ENCODE measurements around the gene CPB2.

DNA sequence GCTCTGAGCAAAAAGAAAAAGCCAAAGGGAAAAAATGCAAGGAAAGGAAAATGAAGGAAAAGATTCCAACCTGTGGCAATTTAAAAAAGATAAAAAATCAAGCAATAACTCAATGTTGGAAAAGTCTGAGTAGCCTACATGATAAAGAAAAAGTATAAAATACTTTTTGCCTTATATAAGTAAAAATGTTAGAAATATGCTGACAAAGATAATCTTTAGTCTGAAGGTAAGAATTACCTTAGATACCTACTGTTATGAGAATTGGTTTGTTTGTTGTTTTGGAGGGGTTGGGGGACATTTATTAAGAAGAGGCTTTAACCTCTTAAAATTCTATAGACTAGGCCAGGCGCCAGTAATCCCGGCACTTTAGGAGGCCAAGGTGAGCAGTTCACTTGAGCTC is 29.7 kb upstream of the CPB2 start:
- TF ChIP-seq EZH2 (IDR thresholded peaks at IDR 0.05; ENCODE audit: insufficient read depth, poor library complexity, severe bottlenecking) (no peak), EZH2phosphoT487 (IDR thresholded peaks at IDR 0.05; ENCODE audit: insufficient read depth, low read depth) (no peak)

Data from GM23248 (cell line).